ENCODE measurements around the gene TMEM108.

DNA sequence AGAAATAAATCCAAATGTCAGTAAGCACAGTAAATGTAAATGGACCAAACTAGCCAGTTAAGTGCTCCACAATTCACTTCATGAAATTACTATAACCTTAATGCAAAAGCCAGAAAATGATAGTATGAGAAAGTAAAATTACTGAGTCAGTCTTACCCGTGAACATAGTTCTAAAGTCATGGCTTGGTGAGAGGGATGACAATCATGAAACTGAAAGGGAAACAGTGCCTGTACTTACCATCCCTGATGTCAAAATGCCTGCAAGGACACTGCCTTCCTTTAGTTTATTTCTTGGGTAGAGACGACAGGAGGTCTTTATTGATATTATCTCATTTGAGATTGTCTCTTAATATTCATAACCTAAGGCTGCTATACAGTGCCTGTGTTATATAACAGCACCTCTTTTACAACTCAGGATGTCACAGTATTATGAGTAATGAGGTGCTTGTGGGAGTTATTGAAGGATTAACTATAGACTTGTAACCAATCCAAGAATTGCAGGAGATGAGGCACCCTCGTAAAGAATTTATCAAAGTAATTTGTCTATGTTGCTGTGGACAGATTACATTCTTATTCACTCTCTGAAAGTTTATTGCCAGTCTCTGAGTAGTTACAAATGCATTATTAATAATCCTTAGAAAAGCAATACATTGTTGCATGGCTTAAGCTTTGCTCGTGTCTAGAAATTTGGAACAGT is 218.7 kb downstream of the TMEM108 start:
- TF ChIP-seq POLR2A (IDR thresholded peaks at IDR 0.05; ENCODE audit: low read depth, low read length) (no peak), POLR2AphosphoS5 (IDR thresholded peaks at IDR 0.05; ENCODE audit: low read depth, low read length) (no peak), TAF1 (IDR thresholded peaks at IDR 0.05; ENCODE audit: low read depth, low read length) (no peak), POU2F2 (IDR thresholded peaks at IDR 0.05; ENCODE audit: low read depth, low read length) (no peak), SPI1 (IDR thresholded peaks at IDR 0.05; ENCODE audit: low read depth, low read length) (no peak), PAX5 (IDR thresholded peaks at IDR 0.05; ENCODE audit: insufficient read depth, low read length, severe bottlenecking) (no peak)
